ENCODE data around the gene PRODH.
"Not testable (repeated sequence)": the region's sequence is repeated elsewhere in the genome, so short reads cannot be mapped to it uniquely, and the experiment has no call there.

Gene PRODH

DNA sequence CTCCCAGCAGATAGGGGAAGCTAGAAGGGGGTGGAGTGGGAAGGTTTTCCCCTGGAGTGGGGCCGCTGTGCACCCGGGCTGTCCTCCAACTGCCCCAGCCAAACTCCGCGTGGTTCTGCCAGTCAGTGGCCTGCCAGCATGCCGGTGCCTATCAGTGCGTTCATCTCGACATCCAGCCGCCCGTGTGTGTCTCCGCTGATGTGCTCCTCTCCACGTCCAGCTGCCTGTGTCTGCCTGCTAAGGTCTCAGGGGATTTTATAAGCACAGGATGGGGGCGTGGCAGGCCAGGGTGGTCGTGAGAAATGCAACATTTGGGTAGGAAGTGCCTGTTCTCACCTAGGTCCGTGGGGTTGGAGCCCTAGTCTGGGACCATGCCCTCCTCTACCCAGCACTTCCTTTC is 17.0 kb upstream of the PRODH start:
- not testable (repeated sequence) for DNase-seq (ENCODE audit: low spot score)

- DNase-seq (ENCODE audit: low spot score): no peak
These were observed 15.9 kb upstream of the PRODH start for GRCh38 chr22:18952022-18952421.

DNA sequence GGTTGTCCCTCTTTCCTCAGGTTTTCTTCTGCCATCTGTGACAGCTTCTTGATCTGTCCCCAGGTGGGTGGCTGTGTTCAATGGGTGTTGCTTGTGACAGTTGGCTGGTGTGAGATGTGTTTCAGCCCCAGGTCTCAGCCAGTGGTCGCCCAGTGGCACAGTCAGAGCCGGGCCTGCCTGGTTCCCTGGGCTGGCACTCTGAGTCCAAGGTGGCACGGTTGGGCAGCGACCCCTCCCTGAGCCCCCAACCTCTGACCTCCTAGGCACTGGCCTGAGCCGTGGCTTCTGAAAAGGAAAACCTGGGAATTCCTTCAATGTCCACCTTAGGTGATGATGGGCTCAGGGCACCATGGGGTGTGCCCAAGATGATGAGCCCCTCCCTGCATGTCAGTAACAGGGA is 14.0 kb upstream of the PRODH start:
- no peak for DNase-seq (ENCODE audit: low spot score)

GRCh38 chr22:18947905-18948304 is 11.8 kb upstream of the PRODH start:
- no peak for DNase-seq (ENCODE audit: low spot score)

DNA sequence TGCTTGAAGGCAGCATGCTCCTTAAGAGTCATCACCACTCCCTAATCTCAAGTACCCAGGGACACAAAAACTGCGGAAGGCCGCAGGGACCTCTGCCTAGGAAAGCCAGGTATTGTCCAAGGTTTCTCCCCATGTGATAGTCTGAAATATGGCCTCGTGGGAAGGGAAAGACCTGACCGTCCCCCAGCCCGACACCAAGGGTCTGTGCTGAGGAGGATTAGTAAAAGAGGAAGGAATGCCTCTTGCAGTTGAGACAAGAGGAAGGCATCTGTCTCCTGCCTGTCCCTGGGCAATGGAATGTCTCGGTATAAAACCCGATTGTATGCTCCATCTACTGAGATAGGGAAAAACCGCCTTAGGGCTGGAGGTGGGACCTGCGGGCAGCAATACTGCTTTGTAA is 11.0 kb upstream of the PRODH start:
- not testable (repeated sequence) for DNase-seq (ENCODE audit: low spot score)

DNA sequence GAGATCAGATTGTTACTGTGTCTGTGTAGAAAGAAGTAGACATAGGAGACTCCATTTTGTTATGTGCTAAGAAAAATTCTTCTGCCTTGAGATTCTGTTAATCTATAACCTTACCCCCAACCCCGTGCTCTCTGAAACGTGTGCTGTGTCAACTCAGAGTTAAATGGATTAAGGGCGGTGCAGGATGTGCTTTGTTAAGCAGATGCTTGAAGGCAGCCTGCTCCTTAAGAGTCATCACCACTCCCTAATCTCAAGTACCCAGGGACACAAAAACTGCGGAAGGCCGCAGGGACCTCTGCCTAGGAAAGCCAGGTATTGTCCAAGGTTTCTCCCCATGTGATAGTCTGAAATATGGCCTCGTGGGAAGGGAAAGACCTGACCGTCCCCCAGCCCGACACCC is 2.6 kb upstream of the PRODH start:
- DNase-seq (ENCODE audit: low spot score): not testable (repeated sequence)

DNA sequence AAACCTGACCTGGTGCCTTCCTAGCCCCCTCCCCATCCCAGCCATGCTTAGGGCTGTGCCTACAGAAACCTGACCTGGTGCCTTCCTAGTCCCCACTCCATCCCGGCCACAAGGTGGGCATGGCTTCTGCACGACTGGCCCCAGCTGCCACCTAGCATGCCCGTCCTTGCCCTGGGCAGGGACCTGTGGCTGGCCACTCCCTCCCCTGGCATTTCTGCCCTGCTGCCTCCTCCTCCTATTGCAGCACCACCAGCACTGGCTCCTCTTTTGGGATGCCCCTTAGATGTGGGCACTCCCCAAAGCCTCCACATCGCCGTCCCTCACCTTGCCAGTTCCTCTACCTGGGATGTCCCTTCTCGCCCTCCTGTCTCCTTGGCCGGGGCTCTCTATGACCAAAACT is 1.4 kb downstream of the PRODH start:
- not testable (repeated sequence) for DNase-seq (ENCODE audit: low spot score)

DNA sequence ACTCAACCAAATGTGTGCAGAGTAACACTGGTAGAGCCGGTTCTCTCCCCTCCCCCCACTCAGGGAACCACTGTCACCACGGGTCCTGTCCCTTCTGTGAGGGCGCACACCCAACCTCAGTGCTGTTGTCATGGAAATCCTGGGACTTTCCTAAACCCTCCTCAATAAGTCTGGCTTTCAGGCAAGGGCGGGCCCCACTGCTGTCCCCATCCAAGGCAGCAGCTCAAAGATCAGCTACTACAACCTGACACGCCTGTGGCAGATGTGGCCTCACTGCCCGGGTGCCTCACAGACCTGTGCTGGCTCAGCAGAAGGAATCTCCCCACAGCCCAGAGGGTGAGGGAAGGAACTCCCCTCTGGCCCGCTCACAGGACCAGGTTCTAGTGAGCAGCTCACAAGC is 2.2 kb downstream of the PRODH start:
- no peak for DNase-seq (ENCODE audit: low spot score)

DNA sequence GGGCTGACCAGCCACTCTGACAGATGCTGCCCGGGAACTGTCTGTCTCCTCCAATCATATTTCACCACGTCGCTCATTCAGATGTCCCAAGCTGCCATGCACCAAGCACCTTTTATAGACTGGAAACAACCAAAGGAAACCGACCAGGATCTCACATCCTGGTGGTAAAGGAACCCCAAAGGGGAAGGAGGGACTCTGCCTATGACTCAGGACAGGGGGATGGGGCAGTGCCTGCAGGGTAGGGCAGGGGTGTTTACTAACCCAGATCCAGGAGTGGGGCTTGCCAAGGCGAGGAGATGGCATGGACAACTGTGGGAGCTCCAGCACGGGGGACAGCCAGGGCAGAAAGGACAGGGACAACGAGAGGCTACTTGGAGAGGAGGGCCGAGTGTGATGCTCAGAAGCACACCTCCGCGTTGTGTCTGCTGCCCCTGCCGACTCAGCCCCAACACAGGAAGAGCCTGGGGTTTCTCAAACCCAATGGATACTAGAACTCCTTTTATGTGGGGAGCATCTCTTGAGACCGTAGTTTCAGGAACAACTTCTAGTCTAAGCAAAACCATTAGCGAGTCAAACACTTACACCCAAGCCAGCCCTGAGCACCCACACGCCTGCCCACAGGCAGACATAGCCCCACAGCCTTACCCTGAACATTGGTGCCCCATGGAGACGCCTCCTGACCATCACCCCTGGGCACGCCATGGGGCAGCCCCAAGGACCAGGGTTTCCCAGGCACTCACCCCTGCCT is 4.0 kb downstream of the PRODH start:
- no peak for DNase-seq (ENCODE audit: low spot score)

- no peak for DNase-seq (ENCODE audit: low spot score)
These were observed 6.6 kb downstream of the PRODH start for GRCh38 chr22:18929459-18929858.

- DNase-seq (ENCODE audit: low spot score): no peak
These were observed 8.5 kb downstream of the PRODH start for GRCh38 chr22:18927573-18927972.

GRCh38 chr22:18927020-18927419 is 9.1 kb downstream of the PRODH start:
- DNase-seq (ENCODE audit: low spot score): no peak

DNA sequence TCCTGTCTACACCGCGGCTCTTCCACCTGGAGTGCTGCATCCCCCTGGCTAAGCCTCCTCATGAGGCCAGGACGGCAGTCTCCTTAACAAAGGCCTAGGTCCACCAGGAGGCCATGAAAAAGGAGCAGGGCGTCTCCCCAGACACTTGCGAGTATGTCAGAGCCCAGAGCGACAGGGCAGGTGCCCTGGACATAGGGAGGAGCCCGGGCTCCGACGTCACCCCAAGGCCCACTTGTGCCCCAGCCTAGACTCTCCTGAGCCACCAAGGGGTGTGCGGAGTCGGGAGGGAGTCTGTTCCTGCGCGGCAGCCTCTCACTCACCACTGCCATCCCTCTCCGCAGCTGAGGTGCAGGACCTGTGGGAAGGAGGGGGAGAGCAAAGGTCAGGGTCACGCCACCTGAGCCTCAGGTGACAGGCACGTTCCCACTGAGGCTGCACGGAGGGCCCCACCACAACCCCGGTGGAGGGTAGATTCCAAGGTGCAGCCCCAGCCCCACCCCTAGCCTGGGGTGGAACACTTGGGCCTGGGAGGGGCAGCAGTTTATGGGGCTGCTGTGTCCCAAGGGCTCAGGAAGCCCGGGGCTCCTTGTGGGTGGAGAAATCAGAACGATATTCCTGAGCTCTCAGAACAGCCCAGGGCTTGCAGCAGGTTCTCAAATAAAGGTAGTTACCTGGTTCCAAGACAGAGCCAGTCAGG is 10.6 kb downstream of the PRODH start:
- no peak for DNase-seq (ENCODE audit: low spot score)

DNA sequence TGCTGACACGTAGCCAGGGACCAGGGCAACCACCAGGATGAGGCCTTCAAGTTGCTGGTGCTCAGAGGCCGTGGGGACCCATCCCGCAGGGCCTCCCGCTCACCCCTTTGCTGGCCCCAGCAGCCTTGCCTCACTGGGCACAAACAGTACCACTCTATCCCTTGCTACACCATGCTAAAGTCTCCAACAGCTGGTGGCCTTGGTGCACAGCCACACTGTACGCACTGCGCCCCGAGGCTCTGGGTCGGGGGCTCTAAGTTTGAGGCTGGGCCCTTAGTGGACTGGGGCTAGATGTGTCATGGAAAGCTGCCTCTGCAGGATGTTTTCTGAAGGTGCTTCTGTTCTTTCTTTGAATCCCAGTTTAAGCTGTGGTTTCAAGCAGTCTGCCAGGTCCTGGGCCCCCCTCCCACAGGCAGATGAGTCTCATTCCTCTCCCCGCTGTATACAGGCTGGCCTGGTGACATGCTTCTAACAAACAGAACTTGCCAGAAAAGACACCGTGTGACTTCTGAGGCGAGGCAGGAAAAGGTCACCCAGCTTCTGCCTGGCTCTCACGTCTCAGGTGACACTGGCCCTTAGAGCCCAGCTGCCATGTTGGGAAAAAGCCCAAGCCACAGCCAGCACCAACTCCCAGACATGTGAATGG is 15.7 kb downstream of the PRODH start:
- DNase-seq (ENCODE audit: low spot score): not testable (repeated sequence)

DNA sequence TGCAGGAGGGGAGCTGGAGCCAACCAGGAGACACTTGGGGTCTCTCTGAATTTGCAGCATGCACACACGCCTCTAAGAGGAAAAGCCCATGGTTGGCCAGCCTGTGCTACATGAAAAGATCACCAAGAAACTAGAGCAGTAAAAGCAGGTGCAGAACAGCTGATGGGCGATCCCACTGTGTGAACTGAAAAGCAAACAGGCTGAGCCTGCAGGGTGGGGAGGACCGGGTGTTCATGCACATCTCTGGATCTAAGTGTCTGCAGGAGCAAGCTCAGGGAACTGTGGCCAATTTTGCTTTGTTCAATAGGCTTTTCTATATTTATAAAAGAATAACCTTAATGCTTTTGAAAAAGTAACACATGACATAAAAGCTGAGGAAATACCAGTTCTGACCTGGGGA is 18.3 kb downstream of the PRODH start:
- DNase-seq (ENCODE audit: low spot score): not testable (repeated sequence)

DNA sequence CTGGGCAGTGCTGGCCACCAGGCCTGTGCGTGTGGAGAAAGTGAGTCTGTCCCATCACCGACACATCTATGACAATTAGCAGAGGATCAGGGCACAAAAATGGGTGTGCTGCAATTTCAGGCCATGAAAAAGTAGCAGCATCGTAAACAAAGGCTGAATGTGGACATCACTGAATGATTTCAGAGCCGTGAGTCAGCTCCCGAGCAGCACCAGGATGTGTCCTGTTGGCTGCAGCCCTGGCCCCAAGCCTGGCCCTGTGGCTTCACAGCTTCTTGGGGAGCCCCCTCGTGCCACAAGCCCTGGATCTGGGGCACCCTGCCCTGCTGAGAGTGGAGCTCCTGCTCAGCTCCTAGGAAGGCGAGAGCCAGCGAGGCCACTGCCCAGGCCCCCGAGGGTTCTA is 20.5 kb downstream of the PRODH start:
- DNase-seq (ENCODE audit: low spot score): not testable (repeated sequence)

GRCh38 chr22:18914558-18914957 is 21.5 kb downstream of the PRODH start:
- DNase-seq (ENCODE audit: low spot score): not testable (repeated sequence)

- DNase-seq (ENCODE audit: low spot score): not testable (repeated sequence)
These were observed 23.7 kb downstream of the PRODH start for GRCh38 chr22:18912264-18912946.

GRCh38 chr22:18911535-18911934 is 24.6 kb downstream of the PRODH start:
- DNase-seq (ENCODE audit: low spot score): not testable (repeated sequence)

- DNase-seq (ENCODE audit: low spot score): no peak
These were observed 26.5 kb downstream of the PRODH start for GRCh38 chr22:18909556-18909955.

DNA sequence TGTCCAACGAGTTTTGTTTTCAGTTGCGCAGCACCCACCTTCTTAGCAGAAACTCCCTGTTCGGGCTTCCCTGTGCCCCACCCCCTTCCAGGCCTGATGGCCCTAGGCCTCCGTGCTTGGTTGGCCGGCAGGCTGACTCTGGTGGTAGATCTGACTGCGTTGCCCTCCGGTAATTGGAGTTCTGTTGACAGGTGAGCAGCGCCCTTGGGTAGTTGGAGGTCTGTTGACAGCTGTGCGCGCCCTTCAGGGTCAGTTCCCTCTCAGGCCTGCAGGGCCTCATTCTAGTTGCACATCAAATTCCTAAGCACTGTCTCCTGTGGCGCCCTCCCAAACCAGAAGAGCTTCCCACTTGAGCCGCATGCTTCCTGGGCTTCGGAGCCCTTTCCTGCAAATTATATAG is 29.2 kb downstream of the PRODH start:
- DNase-seq (ENCODE audit: low spot score): no peak

GRCh38 chr22:18906410-18906745 is 29.7 kb downstream of the PRODH start:
- not testable (repeated sequence) for DNase-seq (ENCODE audit: low spot score)

Data from CD4-positive, alpha-beta T cell treated with Interleukin-2 at 100 ng/mL for 4 hours (primary cell).